HG03060 (cell line): ENCODE data around the gene ITGAE.

Source experiments
- ATAC-seq: cut with Tn5 transposase; IDR thresholded peaks from one replicate; pipeline ENCODE4 v1.9.1; 2021; ENCODE audit warnings: low read depth, moderate number of reproducible peaks; ENCODE audit not compliant: unreplicated experiment

Gene ITGAE

DNA sequence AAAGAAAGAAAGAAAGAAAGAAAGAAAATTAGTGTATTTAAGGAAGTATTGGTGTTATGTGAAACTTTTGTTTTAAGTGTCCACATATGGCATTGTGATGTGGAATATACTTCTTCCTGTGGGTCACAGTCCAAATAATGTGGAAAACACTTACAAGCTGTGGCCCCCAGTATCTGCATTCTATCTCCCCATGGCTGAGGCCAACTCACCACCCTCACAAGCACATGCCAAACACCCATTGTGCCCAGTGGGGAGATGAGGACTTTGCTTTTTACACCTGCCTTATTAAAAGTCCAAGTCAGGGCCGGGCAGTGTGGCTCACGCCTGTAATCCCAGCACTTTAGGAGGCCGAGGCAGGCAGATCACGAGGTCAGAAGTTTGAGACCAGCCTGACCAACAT lies 101.0 kb downstream of the ITGAE start:
- no peak for ATAC-seq

DNA sequence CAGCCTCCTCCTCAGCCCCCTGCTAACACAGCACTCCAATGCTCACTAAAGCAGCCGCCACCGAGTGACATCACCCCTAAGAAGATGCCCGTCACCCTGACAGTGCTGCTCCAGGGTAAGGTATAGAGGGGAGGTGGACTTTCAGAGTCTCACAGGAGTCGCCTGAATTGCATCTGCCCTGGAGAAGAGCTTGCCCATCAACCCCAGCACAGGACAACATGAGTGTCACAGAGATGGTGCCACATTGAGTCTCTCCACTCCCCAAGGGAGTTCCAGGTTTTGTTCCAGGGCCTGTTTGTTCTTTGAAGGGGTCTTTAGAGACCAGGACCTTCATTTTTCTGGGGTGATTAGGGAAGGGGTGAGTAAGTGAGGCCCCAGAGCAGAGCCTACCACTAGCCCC lies 102.8 kb downstream of the ITGAE start:
- no peak for ATAC-seq

DNA sequence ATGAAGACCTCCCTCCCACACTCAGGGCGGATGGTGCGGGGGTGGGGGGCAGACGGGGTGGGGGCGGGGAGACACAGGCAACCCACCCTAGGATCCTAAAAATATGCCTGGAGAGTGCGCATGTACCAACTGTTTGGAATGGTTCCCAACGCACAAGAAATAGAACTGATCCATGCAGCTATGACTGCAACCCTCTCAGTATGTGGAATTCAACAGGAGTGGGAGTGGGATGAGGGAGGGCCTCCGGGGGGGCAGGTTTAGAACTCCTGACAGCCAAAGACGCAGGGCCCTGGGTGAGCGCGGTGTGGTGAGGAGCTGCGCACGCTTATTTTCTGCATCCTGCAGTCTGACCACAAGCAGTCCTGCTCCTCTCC lies 103.9 kb downstream of the ITGAE start:
- ATAC-seq = no peak

DNA sequence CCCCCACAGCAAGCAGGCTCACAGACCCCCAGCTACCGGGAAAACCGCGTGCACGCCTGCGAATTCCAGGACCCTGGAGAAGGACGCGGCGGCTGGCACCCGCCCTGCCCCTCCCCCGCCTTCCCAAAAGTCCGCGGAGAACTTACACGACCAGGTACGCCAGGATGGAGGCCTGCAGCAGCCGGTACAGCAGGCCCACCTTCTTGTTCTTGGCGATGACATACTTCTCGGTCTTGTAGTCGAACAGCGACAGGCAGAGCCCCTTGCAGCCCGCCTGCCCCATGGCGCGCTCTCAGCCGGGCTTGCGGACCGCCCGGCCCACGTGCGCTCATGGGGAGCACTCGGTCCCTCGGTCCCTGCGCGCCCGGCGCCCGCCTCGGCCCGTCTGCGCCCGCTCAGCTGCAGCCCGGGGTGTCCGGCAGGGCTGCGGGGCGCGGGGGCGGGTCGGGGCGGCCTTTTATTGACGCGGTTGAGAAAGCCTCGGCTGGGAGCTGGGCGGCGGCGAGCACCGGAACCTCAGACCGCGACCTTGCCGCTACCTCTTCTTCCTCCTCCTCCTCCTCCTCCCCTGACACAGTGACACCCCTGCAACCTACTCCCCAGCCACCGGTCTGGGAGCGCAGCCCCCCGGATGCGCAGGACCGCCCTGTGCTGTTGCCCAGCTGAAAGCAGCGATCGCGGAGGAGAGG lies 105.1 kb downstream of the ITGAE start, which contains the start of gene P2RX5:
Gene P2RX5 (minus strand): TSS at position 433 of the 689 bp plus-strand sequence. CDS start 150 bp downstream, at position 283.
- no peak for ATAC-seq

DNA sequence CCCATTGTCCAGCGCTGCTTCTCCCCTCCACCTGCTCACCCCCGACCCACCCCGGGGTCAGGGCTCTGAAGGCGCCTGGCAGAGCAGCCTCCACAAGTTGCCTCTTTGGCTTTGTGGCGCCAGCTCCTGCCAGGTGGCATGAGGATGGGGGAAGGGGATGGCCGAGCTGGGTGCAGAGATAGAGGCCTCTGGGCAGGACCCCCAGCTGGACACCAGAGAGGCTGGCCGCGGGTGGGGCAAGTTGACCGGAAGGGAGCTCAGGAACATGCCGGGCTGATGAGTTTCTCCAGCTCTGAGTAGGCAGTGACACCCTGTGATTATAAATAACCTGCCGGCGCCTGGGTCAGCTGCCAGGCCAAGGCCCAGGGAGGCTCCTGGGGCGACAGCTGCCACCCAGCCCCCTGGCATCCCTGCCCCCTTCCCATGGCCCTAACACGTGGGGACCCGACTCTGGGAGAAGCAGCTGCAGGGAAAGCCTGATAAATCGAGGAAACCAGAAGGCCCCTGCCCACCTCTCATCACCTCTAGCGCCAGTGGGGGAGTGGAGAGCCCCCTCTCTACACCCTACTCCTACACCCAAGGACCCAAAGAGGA lies 105.8 kb downstream of the ITGAE start:
- no peak for ATAC-seq

DNA sequence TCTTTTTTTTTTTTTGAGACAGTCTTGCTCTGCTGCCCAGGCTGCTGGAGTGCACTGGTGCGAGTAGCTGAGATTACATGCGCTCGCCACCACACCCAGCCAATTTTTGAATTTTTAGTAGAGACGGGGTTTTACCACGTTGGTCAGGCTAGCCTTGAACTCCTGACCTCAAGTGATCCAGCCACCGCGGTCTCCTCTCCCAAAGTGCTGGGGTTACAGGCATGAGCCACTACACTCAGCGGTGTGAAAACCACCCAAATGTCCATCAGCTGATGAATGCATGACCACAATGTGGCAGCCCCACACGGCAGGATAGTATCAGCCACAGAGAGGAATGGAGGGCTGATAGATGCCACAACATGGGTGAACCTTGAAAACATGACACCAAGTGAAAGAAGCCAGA lies 107.2 kb downstream of the ITGAE start:
- peak; percentile 44 for ATAC-seq

DNA sequence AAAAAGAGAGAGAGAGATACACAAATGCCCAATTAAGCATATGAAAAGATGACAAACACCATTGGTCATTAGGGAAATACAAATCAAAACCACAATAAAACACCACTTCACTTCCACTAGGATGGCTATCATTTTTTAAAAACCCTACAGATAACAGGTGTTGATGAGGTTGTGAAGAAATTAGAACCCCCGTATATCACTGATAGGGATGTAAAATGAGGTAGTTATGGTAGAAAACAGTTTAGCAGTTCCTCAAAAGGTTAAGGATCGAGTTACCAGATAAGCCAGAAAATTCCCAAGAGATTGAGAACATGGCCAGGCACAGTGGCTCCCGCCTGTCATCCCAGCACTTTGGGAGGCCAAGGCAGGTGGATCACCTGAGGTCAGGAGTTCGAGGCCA lies 107.8 kb downstream of the ITGAE start:
- no peak for ATAC-seq

DNA sequence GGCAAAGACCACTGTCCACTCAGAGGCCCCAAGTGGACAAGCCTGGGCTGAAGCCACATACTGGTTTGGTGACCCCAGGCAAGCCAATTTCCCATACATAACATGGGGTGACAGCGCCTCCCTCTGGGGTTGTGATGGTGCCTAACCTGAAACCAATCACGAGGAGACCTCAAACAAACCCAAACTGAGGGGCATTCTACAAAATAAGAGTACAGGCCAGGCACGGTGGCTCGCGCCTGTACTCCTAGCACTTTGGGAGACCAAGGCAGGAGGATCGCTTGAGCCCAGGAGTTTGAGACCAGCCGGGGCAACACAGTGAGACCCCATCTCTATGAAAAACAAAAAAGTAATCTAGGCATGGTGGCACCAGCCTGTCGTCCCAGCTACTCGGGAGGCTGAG lies 108.6 kb downstream of the ITGAE start:
- ATAC-seq = no peak

DNA sequence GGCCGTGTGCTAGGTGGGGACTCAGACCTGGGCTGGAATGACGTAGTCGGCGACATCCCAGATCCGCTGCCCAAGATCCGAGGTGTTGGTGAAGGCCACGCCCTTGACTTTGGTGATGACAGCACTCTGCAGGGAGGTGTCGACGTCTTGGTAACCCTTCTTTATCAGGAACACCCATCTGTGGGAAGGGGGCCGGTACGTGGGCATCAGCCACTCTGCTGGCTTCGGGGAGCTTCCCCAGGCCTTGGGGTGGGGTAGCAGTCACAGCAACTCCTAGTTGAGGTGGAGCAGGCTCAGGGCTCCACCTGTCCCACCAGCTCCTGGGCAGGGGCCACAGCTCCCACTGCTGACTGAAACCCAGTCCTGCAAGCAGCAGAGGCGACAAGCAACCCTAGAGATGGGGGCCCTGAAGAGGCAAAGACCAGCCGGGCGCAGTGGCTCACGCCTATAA lies 109.3 kb downstream of the ITGAE start:
- no peak for ATAC-seq

DNA sequence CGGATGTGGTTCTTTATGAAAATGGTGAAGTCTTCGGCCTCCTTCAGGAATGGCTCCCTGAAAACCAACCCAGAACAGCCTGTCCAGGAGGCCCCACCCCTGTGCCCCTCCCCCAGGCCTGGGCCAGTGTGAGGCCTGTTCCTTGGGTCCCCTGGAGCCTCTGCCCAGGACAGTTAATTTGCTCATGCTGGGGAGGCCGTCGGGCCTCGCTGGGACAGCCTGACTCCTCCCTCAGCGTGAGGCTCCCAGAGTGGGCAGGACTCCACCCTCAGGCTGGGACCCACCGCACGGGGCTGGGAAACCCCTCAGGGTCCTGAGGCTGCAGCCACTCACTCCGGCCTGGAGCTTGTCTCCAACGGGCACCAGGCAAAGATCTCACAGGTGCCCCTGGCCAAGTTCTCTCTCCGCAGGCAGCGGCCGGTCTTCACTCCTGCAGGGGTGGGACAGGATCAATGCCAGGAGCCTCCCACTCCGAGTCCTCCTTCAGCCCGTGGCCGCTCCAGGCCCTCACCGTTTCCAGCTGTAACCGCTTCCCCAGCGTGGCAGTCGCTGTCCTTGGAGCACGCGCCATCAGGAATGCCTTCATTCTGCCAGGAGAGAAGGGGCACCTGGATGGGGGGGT lies 110.8 kb downstream of the ITGAE start:
- no peak for ATAC-seq

DNA sequence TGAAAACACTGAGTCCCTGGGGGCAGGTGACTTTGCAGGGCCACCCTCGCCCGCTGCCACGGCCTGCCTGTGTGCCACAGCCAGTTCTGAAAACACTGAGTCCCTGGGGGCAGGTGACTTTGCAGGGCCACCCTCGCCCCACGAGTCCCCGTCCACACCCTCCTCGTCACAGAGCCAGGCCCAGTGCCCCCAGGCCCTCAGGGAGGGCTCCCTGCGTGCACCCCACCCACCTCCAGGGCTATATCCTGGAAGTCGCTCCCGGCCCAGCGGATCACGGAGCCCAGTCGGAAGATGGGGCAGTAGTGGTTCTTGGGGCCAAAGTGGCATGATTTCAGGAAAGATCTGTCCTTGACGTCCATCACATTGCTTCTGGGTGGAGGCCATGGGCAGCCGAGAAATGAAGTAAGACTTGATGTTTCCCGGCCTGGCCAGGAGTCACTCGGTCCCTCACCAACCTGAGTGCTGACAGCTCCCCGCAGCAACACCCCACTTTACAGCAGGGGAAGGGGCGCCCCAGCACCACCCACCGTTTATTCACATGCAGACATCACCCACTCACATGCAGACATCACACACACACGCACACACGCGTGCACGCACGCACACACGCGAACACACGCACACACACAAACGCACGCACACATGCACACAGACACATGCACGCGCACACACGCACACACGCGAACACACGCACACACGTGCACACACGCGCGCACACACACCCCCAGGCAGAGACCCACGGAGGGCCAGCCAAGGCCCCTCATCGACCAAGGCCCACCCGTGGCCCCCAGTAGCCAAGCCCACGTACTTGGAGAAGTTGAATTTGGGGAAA lies 111.5 kb downstream of the ITGAE start:
- ATAC-seq = no peak

DNA sequence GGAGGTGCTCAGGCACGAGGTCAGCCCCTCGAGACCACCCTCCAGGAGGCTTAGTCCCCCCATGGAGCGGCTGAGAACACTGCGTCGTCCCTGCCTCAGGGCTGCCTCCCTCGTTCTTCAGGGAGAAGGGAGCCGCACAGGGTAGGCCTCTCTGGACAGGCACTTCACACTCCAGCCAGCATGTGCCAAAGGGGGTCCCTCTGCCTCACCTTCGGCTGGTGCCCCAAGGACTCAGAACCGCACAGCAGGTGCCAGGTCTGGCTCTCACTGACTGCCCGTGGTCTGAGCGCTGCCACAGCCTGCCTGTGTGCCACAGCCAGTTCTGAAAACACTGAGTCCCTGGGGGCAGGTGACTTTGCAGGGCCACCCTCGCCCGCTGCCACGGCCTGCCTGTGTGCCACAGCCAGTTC lies 112.1 kb downstream of the ITGAE start:
- no peak for ATAC-seq

DNA sequence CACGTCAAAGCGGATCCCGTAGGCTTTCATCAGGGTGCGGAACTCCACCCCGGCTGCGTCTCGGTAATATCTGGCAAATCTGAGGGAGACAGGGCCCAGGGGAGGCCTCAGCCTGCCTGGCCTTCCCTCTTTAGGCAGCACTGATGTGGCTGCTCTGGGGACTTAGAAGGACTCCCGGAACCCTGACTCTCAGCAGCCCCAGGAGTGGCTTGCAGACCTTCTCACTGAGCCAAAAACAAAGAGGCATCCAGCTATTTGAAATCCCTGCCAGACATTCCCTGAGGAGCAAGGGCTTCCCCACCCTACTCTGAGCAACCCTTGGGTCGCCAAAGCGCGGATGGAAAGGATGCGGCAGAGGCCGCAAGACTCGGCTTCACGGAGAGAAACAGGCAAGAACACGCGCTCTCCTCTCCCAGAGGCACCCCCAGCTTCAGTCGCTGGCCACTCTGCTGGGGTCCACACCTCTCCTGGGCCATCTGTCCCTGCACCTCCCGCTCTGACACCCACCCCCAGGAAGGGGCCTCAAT lies 112.9 kb downstream of the ITGAE start:
- ATAC-seq = no peak

DNA sequence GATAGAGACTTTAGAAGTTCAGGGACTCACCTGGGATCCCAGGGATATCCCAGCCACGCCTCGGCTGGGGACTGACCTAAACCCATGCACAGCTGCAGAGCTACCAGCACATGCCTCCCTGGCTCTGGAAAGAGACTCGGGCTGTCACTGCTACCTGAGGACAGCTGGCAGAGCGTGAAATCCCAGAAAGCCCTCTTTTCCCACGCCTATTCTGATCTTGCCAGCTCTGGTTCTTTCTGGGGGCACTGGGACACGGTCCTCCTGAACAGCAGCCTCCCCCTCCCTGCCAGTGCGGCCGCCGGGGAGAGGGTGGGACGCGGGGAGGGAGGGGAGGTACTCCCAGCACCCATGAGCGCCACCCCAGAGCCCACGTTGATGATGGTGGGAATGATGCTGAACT lies 115.8 kb downstream of the ITGAE start:
- no peak for ATAC-seq

DNA sequence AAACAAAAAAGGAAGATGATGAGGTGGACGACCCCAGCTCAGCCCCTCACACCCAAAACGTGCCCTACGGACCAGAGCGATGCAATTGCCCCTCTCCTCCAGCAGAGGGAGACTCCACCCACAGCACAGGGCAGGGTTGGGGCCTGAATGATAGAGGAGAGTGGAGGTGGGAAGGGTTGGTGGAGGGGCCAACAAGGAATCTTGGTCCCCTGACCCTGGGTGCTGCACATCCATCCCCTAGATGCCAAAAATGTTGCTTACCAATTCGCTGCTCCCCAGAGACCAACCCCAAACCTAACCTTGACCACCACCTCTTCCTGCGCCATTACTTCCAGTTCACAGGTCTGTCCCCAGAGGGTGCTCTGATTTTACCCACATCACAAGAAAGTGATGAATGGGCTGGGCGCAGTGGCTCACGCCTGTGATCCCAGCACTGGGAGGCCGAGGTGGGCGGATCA lies 117.9 kb downstream of the ITGAE start:
- no peak for ATAC-seq

DNA sequence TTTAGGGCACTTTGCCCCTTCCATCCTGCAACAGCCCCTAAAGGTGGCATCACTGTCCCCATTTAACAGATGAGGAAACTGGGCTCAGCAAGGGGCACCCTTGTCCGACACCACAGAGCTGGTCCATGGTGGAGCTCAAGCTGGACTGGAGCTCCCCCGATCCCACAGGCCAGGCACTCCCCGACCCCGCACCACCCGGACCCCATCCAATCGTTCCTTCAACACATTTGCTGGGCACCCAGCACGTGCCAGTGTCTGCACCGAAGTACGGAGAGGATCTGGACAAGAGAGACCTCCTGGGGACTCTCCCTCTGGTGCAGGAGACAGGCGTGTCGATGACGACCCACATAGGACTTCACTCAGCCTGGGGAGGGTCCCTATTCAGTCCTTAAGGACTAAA lies 119.0 kb downstream of the ITGAE start:
- no peak for ATAC-seq

DNA sequence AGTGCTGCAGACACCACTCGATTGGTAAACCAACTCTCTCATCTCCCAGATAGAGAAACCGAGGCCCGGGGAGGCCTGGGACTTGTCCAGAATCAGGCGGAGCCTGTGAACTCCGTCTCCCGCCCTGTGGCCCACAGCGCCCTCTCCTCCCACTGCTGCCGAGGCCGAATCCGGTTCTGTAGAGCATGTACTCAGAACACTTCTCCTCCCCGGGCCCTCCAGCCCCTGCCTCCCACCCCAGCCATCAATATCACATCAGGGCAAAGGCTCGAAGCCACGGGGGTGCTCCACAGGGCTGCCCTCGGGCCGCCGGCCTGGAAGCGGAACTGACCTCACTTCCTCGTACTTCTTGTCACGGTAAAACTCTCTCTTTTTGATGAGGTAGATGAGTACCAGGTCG lies 119.4 kb downstream of the ITGAE start:
- no peak for ATAC-seq

DNA sequence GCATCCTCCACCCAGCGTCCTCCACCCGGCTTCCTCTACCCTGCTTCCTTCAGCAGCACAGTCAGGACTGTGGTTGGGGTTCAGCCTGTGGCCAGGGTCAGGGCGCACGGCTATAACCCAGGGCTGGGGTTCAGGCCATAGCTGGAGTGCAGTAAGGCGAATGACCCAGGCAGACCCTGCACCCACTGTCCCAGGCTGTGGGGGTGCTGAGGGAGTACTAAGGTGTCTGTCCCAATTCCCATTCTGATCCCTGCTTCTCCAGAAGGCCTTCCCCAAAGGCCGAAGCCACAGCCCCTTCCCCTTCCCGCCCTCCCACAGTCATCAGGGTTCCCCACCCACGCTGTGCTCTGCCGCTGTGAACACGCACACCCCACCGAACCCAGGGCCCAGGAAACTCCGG lies 119.9 kb downstream of the ITGAE start:
- ATAC-seq = no peak

DNA sequence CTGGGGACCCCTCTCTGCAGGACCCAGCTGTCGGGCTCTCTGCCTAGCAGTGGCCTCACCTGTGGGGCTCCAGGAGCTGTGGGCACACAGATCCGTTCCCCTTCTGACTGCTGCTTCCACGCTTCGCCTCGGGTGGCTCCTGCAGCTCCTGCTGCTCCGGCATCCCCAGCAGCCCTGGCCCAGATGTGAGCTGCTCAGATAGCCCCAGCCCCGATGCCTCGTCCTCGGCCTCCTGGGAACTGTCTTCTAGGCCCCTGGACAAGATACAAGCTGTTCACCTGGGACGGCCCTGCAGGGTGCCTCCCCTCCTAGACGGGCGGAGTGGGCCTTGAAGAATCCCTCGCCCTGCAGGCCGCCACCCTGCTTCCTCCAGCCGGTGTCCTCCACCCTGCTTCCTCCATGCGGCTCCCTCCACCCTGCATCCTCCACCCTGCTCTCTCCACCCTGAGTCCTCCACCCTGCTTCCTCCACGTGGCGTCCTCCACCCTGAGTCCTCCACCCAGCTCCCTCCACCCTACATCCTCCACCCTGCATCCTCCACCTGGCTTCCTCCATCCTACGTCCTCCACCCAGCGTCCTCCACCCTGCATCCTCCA lies 121.4 kb downstream of the ITGAE start:
- ATAC-seq = no peak

DNA sequence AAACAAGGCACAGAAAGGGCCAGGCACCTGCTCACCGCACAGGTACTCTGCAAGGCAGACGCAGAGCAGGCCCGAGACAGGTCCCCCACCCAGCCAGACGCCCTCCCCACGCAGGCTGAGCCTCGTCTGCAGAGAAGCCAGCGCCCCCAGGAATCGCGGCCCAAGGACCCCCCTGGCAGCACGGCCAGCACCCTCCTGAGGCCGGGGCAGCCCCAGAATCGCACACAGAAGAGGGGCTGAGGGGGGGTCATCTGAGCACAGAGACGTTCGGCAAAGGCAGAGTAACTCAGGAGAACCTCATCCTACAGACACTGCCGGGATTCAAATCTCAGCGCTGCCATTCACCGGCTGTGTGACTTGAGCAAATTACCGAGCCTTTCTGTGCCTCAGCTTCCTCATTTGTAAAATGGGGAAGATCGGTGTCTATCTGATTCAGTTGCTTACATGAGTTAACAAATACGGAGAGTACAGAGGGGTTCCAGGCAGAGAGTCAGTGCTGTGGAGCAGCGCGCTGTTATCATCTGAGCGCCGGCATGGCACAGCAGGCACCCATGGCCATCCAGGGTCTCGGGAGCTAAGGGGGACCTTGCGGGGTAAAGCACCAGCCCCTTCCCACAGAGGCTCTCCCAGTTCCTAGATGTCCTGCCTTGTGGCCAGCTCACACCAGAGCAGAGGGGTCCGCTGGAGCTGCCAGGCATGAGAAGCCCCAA lies 122.0 kb downstream of the ITGAE start:
- ATAC-seq = no peak
